ENCODE measurements around the gene TRA2A. TPM values are rescaled to one million over a fixed set of nuclear protein-coding genes. Genes with fewer than 3 reads are reported as not detected.

TRA2A gene
- total and polyA plus RNA-seq, 8 donors = 24.5 to 87.2 (median 40.2) TPM

DNA sequence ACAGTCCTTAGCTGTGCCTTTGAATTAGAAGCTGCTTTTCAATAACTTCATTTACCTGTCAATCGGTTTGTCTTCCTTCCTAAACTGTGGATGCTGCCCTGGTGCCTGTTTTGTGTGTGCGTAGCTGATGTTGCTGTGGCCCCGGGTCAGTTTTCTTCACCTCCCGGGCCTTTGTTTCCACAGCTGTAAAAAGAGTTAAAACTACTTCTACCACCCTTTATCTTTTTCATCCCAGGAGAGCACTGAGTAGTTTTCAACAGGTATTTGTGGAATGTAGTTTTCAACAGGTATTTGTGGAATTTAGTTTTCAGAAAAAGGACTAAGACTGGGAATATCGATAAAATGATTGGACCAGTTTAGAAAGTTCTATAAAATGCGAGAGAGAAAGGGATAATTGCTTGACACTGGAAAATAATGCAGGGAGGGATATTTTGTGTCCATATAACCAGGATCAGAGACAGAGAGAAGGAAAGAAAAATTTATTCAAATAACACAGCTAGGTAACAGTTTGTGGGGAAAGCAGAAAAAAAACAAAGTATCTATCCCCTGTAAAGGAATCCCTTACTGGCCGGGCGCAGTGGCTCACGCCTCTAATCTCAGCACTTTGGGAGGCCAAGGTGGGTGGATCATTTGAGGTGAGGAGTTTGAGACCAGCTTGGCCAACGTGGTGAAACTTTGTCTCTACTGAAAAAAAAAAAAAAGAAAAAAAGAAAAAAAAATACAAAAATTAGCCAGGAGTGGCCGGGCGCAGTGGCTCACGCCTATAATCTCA, 45.6 kb downstream of the TRA2A start:
- Histone ChIP-seq H3K27ac (no peak overlapping the region), H3K4me3 (no peak overlapping the region), H3K9me3 (no peaks in the 10 kb centered on the region), H3K36me3 (no peaks in the 10 kb centered on the region), H3K4me1 (peaks cover 0 to 7% (median 3%) of the 10 kb centered on the region in 4 donors), H3K27me3 (peaks cover 0 to 27% (median 5%) of the 10 kb centered on the region in 3 donors)
- no peak for DNase-seq
- no peak for TF ChIP-seq EP300 (IDR thresholded peaks at IDR 0.05)
- no peak for TF ChIP-seq POLR2A (IDR thresholded peaks at IDR 0.05)
- TF ChIP-seq, protein P1, sequence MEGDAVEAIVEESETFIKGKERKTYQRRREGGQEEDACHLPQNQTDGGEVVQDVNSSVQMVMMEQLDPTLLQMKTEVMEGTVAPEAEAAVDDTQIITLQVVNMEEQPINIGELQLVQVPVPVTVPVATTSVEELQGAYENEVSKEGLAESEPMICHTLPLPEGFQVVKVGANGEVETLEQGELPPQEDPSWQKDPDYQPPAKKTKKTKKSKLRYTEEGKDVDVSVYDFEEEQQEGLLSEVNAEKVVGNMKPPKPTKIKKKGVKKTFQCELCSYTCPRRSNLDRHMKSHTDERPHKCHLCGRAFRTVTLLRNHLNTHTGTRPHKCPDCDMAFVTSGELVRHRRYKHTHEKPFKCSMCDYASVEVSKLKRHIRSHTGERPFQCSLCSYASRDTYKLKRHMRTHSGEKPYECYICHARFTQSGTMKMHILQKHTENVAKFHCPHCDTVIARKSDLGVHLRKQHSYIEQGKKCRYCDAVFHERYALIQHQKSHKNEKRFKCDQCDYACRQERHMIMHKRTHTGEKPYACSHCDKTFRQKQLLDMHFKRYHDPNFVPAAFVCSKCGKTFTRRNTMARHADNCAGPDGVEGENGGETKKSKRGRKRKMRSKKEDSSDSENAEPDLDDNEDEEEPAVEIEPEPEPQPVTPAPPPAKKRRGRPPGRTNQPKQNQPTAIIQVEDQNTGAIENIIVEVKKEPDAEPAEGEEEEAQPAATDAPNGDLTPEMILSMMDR (IDR thresholded peaks at IDR 0.05) = no peak
- TF ChIP-seq POLR2AphosphoS5 (IDR thresholded peaks at IDR 0.05) = no peak
- intact Hi-C loops (cut with DNase I; ENCODE audit: low total_unique reads) = no loop called here
- WGBS, 5 donors = 71 to 84% (median 80%) methylated on average over 13 of the region's 13 CpGs

DNA sequence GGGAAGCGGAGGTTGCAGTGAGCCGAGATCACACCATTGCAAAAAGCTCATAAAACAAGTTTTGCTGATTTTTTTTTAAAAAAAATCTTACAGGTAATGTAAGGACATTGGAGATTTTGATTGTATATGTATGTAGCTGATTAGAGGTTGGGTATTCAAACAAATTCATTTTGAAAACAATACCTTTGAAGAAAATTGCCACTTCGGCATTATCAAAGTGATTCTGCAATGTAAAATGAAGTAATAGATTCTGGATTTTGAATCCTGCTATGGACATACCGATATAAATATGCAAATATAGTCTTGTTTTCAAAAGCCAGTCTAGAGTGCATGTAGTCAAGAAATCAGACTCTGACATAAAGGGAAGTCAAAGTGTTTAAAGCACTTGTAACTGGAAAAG, 49.1 kb downstream of the TRA2A start:
- intact Hi-C loops (cut with DNase I; ENCODE audit: low total_unique reads) = no loop called here
- no peak overlapping the region for H3K27ac ChIP-seq
- H3K36me3 ChIP-seq = no peaks in the 10 kb centered on the region
- DNase-seq = no peak
- no peaks in the 10 kb centered on the region for H3K9me3 ChIP-seq
- no peaks in the 10 kb centered on the region for H3K4me1 ChIP-seq
- TF ChIP-seq POLR2AphosphoS5 (IDR thresholded peaks at IDR 0.05) (no peak), POLR2A (IDR thresholded peaks at IDR 0.05) (no peak), EP300 (IDR thresholded peaks at IDR 0.05) (no peak)
- TF ChIP-seq, protein P1 (IDR thresholded peaks at IDR 0.05) = no peak
- no peak overlapping the region for H3K4me3 ChIP-seq
- H3K27me3 ChIP-seq = peaks cover 0 to 62% (median 34%) of the 10 kb centered on the region in 3 donors
- WGBS, 5 donors = 84 to 91% (median 86%) methylated on average over 4 of the region's 4 CpGs

DNA sequence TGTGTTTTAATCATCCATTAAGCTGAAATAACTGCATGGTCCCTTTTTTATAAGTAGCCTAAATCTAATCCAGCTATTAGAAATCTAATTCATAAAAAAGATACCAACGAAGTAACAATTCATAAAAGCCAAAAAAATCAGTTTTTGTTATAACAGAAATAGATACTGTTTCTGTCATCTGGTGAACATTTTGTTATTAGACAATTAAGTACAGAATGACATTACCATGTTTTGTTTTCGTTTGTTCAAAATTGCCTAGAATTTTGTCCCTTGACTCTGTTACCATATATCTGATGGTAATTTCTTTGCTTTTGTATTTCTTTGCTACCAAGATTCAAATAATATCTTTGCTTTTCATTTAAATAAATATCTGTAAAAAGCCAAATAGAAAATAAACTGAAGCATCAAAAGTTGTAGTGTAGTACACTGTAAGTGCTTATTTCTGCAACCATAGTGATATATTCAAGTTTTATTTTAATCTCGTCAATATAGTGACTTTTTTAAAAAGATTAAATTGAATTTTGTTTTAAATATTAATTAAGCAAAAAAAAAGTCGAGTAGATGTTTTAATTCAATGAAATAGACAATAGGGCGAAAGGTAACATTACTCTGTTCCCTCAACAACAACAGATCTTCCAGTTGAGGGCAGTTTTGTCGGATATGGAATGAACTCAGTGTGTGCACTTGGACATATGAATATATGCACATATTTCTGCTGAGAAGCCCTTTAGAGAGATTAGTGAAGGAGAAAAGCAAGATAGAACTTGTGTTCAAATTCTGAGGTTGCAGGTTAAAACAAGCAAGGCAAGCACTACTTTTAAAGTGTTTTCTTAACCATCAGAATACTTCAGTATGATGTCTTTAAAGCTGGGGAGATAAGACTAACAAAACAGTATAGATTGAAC, 53.6 kb downstream of the TRA2A start:
- peaks cover 20 to 92% (median 74%) of the 10 kb centered on the region in 3 donors for H3K27me3 ChIP-seq
- 79 to 86% (median 83%) methylated on average over 6 of the region's 6 CpGs for WGBS, 5 donors
- intact Hi-C loops (cut with DNase I; ENCODE audit: low total_unique reads) = no loop called here

DNA sequence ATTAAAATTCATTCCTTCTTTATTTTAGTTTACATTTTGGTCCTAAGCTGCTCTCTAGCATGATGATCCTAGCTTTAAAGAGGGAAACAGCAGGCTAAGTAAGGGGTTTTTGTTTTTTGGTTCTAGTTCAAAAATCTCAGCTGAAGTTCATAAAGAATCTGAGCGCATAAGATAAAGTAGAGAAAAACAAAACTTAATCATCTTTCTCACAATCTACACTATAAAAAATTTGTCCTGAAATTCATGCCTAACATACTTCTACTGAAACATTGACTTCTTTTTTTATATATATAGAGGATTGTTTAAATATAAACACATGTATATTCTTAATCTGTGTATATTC, 54.7 kb downstream of the TRA2A start:
- no peak for DNase-seq
- TF ChIP-seq EP300 (IDR thresholded peaks at IDR 0.05) (no peak), POLR2A (IDR thresholded peaks at IDR 0.05) (no peak), POLR2AphosphoS5 (IDR thresholded peaks at IDR 0.05) (no peak)
- Histone ChIP-seq H3K36me3 (no peaks in the 10 kb centered on the region), H3K27ac (no peak overlapping the region), H3K4me3 (no peak overlapping the region), H3K27me3 (peaks cover 26 to 99% (median 80%) of the 10 kb centered on the region in 3 donors), H3K9me3 (peaks cover 0 to 14% (median under 1%) of the 10 kb centered on the region in 4 donors), H3K4me1 (peaks cover 9 to 16% (median 15%) of the 10 kb centered on the region in 4 donors)
- intact Hi-C loops (cut with DNase I; ENCODE audit: low total_unique reads) = no loop called here
- 79 to 88% (median 82%) methylated on average over 1 of the region's 1 CpG for WGBS, 5 donors

More for the DNA sequence above, 53.6 kb downstream of the TRA2A start:
- Histone ChIP-seq H3K4me3 (no peak overlapping the region), H3K4me1 (peaks cover 9 to 15% (median 15%) of the 10 kb centered on the region in 4 donors), H3K9me3 (peaks cover 0 to 14% (median 0%) of the 10 kb centered on the region in 4 donors), H3K36me3 (no peaks in the 10 kb centered on the region), H3K27ac (no peak overlapping the region)
- no peak for TF ChIP-seq POLR2AphosphoS5 (IDR thresholded peaks at IDR 0.05)
- TF ChIP-seq EP300 (IDR thresholded peaks at IDR 0.05) = no peak
- no peak for TF ChIP-seq POLR2A (IDR thresholded peaks at IDR 0.05)
- TF ChIP-seq, protein P1 (IDR thresholded peaks at IDR 0.05) = no peak
- no peak for DNase-seq
